ENCODE measurements around the gene SRD5A2.
A peak's percentile ranks its signal among the peaks of the same experiment; 100 is the strongest.
"Not testable (repeated sequence)": the region's sequence is repeated elsewhere in the genome, so short reads cannot be mapped to it uniquely, and the experiment has no call there.

SRD5A2 gene

DNA sequence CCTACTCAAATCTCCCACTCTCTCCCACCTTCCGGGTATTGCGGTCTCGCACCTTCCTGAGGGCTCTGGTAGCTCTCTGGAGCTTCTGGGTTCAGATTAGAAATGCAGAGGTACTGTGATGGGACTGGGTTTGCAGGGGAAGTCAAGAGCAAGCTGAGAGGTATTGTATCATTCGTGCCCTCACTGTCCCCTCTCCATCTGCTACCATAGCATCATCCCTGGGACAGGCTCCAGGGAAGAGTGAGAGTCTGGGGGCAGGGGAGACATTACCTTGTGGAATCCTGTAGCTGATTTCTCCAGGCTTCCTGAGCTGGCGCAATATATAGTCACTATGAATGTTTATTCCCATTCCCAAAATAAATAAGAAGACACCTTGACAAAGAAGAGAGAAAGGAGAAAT, 49.6 kb downstream of the SRD5A2 start:
- DNase-seq, result no peak

DNA sequence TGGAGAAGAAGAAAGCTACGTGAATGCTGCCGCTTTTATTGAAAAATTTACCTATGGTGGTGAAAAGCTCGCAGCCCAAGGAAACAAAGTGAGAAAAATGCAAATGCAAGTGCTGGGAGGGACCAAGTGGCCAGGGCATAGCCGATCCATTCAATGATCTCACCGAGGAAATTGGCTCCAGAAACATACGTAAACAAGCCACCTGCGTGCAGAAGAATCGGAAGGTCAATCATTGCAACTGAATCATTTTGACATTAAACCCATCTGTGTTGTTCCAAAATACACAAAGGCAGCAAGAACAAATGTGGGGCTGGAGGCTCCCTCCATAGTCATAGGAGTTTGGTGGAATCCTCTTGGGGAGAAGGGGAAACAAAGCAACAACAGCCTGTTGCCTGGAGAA, 51.5 kb downstream of the SRD5A2 start:
- no peak for DNase-seq

DNA sequence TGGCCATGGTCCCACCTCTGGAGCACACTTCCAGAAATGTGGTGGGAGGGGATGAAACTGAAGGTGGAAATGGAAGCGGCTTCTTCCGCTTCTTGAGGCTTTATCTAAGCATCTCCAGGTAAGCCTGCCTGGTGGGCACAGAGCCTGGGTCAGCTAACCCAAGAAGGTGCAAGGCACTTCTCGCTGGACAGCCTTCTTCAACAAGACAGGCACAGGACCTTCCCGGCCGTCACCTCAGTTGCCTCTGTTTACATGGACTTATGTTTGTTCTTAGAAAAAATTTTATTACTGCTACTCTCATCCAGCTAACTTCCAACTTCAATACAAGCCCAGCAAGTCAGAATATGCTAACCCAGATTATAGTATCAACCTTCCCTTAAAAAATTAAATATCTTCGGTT, 51.9 kb downstream of the SRD5A2 start:
- no peak for DNase-seq

DNA sequence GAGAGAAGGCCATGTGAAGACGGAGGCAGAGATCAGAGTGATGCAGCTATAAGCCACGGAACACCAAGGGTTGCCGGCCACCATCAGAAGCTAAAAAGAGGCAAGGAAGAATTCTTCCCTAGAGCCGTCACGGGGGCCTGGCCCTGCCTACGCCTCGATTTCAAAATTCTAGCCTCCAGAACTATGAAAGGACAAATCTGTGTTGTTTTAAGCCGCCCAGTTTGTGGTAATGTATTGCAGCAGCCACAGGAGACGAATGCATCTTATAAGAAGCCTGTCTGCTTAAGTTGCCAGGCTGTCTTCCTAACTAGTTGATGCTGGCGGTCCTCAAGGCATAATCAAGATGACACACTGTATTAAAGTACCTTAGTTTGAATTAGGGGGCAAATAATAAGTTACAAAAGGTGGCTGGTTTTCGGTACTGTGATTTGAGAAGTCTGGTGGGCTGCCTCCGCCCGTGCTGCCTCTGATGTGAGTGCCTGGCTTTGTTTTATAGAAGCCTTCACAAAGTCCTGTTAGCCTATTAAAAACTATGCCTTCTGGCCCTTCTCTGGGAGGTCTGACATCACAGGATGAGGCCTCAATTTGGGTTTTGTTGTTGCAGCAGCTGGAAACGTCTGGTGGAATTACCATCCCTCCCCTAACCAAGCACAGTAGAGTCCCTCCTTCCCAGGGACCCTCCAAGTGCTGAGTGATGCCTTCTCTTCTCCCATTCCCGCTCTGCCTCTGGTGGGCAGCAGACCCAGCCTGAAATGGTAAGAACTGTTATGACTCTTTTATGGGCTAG, 53.6 kb downstream of the SRD5A2 start:
- DNase-seq, result no peak

DNA sequence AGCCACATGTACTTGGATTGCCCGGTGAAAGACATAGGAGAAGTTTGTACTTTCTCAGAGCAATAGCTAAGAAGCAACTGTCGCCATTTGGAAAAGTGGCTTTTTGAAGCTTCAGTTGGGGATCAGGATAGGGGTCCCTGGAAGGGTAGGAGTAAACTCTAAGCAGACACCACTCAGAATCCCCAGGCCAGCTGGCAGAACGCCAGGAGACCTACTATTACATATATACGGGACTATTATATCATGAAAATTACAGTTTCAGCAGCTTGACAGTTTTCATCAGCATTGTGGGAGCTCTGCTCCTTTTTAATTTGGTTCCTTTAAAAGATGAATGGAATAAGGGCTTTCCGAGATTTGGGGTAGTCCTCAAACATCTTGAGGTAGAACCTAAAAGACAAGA, 54.9 kb downstream of the SRD5A2 start:
- no peak for DNase-seq

DNA sequence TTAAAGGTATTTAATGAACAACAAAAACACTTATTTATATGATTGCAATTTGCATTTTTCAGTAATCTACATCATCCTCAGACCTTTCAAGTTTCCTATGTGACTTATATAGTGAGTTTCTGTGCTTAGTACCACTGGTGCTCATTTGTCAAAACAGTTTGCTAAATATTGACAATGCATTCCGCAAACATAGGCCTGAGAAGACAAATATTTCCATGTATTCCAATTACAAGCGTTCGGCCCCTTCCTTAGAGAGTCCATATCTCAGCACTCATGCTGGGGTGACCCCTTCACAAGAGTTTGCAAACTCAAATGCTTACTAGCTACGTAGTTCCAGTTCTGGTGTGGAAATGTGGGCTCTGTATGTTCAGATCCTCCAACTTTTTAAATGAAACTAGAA, 56.1 kb downstream of the SRD5A2 start:
- no peak for DNase-seq

DNA sequence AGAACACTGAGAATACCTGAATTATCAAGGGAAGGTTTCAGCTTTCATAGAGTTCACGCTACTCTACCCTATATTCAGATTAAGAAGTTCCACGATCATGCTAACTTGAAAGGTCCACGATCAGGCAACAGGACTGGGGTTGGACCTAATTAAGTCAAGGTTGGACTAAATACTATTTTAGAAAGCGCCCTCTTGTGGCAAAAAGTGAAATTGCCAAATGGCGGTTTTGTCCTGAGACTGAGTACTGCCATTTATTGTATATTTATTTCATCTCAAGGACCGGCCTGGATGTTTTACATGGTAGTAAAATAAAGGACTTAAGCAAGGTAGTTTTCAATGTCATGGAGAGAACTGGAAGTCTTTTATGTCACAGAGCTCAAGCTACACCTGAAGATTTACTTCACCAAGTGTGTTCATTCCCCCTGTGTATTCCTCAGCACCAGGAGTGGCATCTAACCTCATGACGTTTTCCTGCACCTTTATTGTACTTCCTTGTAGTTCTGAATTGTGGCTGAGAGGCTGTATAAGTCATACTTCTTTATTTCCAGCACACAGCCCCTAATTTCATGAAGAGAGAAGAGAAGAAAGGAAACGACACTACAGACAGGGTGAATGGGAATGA, 56.8 kb downstream of the SRD5A2 start:
- peak; percentile 48 for DNase-seq

DNA sequence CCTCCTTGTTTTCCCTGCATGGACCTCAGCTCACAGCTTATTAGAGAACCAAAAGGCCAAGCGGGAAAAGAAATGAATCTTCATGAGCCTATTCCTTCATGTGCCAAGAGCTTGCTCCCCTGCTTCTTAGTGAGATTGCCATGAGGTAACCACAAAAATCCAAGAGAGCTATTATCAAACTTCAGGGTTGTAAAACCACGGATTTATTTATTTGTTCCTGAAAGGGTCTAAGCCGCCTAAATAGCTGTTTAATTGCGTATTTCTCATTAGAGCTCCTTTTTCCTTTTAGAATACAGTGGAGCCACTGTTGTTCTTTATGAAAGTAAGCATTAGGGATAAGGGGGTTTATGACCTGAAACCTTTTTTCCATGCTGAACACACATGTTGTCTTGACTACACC, 58.0 kb downstream of the SRD5A2 start:
- no peak for DNase-seq

DNA sequence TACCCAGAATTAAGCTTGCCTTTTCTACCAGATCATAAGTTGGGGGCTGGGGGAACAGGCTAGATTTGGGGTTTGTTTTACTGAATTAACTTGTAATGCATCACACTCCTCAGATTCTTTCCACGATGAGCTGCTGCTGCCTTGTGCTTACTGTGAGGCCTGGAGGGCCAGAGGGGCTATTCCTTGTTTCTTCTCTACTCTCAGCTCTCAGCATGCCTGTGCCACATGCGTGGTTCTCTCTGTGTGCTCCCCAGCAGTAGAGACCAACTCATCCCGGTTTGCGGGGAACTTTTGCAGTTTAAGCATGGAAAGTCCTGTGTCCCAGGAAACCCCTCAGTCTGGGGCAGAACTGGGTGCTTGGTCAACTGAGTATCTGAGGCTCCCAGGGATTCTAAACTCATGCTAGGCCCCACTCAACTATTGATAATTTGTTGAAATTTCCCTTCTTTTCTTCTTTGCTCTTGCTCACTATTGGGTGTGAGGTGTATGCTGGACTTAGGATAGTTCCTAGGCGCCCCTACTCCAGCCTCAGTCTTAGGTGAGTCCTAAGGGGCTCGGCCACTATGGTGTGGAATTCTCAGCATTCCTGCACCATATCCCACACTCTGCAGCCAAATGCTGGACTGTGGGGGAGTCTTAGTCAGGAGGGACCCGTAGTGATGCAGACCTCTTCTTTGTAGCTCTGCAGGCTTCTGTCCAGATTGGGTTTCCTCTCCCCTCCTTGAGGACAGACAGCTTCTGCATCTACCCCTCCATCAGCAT, 63.1 kb downstream of the SRD5A2 start:
- no peak for DNase-seq

DNA sequence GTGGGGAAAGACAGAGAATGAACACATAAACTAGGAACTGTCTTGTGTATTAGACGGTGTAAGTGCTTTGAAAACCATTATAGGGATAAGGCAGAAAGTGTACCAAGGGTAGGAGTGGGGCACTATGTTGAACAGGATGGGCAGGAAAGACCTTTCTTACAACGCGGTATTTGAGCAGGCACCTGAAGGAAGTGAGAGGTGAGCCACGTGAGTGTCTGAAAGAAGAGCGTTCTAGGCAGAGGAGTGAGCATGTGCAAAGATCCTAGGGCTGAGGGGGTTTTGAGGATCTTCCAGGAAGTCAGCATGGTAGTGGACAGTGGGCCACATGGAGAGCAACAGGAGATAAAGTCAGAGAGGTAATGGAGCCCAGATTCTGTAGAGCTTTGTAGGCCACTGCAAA, 65.2 kb downstream of the SRD5A2 start:
- no peak for DNase-seq

DNA sequence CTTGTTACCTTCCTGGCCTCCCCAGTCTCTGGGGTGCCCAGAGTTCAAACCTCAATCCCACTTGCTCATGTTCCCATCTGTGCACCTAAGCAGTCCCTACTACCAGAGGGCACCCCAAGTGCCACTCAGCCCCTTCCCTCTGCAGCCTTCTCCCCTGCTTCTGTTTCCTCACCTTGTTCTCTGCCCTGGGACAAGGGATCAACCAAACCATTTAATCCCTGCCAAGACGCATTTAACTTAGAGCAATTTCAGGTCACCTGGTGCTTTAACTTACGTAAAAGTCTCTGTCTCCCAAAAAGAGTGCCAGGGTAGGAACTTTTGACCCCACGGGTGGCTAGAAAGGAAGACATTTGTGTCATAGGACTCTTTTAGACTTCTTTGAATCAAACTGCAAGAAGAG, 67.2 kb downstream of the SRD5A2 start:
- DNase-seq, result no peak

DNA sequence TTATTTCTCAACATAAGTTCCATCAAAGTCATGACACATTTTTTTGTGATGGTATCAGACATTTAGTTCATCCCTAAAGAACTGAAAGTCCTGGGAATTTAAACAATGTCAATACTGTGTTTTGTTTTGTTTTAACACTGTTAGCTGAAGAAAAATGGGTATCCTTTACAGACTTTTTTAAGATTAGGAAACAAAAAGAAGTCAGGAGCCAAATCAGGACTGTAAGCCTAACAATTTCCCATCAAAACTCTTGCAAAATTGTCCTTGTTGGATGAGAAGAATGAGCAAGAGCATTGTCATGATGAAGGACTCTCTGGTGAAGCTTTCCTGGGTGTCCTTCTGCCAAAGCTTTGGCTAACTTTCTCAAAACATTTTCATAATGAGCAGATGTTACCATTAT, 69.4 kb downstream of the SRD5A2 start:
- no peak for DNase-seq

DNA sequence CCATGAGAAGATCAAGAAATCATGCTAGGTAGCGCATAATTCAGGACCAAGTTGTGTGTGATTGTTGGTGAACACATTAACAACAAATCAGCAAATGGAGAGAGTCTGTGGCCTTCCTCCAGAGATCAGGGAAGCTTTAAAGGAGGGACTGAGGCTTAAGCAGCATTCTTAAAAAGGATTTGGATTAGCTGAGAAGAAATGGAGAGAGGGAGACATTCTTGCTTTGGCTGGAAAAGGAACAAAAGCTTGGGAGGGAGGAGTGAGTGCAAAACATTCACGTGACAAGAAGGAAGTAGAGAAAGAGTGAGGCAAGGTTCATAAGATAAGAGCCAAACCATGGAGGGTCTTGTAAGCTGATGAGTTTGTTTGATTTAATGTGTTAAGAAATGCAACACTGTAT, 75.6 kb downstream of the SRD5A2 start:
- no peak for DNase-seq

DNA sequence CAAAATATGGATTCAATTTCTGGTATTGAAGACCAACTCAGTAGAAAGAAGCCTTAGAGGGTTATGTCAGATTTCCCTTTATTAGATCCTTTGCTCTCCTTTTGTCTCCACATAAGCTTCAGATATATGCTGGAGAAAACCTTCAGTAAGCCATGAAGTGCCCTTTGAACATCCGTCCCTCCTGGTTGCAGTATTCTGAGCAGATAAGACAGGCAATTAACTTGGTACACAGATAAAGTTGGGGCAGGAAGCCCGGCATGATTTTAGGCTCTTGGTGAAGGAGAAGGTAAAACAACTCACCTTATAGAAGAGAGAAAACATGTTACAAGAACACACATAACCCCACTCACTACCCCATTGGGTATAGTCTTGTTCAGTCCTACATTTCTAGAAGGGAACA, 76.4 kb downstream of the SRD5A2 start:
- DNase-seq, result no peak

DNA sequence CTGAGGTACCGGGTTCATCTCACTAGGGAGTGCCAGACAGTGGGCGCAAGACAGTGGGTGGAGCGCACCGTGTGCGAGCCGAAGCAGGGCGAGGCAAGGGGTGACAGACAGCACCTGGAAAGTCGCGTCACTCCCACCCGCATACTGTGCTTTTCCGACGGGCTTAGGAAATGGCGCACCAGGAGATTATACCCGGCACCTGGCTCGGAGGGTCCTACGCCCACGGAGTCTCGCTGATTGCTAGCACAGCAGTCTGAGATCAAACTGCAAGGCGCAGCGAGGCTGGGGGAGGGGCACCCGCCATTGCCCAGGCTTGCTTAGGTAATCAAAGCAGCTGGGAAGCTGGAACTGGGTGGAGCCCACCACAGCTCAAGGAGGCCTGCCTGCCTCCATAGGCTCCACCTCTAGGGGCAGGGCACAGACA, 84.3 kb downstream of the SRD5A2 start:
- not testable (repeated sequence) for DNase-seq

DNA sequence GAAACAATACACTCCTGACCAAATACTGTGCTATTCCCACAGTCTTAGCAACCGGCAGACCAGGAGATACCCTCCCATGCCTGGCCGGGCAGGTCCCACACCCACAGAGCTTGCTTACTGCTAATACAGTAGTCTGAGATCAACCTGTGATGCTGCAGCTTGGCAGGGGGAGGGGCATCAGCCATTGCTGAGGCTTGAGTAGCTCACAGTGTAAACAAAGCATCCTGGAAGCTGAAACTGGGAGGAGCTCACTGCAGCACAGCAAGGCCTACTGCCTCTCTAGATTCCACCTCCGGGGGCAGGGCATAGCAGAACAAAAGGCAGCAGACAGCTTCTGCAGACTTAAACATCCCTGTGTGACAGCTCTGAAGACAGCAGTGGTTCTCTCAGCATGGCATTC, 91.4 kb downstream of the SRD5A2 start:
- peak; percentile 91 for DNase-seq

DNA sequence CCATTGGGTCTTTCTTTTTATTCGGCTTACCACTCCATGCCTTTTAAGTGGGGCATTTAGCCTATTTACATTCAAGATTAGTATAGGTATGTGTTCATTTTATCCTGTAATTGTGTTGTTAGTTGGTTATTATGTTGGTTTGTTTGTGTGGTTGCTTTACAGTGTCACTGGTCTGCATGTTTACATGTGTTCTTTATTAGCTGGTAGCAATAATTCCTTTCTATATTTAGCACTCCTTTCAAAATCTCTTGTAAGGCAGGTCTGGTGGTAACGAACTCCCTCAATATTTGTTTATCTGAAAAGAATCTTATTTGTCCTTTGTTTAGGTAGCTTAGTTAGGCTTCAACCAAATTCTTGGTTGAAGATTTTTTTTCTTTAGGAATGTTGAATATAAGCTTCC, 97.5 kb downstream of the SRD5A2 start:
- DNase-seq, result no peak

DNA sequence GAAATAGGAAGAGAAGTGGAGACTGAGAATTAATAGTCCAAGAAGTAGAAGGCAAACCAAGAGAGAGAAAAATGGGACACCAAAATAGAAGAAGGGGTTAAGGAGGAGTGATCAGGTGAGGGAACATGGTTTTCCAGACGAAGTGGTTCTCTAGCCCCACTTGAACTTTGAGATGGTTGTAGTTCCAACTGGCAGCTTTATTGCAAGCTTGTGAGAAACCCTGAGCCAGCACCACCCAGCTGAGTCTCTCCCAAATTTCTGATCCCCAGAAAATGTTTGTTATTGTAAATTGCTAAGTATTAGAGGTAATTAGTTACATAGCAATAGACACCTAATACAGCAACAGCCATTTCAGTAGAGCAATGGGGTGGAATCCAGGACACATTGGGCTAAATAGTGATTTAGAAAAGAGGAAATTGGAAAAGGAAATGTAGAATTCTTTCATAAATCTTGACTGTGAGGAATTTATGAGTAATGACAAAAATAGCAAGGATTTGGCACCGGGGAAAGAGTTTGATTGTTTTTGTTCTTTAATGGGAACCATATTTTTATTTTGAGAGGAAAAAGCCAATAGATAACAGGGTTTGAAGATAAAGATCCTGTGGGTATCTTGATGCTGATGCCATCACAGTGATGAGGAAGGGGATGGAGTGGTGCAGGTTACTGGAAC, 104.1 kb downstream of the SRD5A2 start:
- DNase-seq, result no peak

DNA sequence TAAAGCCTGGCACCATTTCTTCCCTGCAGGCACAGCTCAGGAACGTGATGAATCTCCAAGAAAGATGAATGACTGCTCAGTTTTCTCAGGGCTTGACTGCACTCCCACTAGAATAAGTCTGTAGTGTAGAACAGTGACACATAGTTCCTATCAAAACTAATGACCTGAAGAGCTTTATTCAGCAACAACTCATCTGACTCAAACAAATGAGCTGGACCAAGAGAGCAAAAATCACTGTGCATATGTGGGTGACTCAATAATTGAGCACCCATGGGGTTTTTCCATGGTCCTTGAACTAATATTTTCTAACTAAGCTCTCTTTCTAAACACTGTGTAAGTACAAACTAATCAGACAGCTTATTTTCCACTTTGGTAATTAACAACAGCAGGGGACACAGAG, 105.0 kb downstream of the SRD5A2 start:
- no peak for DNase-seq

DNA sequence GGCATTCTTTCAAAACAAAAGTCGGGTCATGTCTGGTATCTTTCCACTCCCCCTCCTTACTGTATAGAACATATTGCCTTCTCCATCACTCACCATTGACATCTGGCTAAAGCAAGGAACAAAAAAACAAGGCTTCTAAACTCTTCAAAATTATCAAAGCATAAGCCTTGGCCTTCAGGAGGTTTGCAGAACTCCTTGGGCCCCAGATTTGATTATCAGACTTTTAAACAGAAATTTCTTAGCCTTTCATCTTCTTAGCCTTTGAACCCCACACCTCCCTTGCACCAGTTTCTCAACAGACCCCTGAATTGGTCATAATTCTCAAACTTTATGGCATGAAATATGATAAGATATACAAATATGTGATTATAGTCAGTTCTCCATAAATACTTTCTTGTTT, 106.4 kb downstream of the SRD5A2 start:
- DNase-seq, result no peak
